Measurements from ENCODE around the gene VWA5B2. TPM values are rescaled to one million over a fixed set of nuclear protein-coding genes. Genes with fewer than 3 reads are reported as not detected.

Gene VWA5B2
- total RNA-seq, 1 experiment from 2014 or later, result 10.6 TPM

DNA sequence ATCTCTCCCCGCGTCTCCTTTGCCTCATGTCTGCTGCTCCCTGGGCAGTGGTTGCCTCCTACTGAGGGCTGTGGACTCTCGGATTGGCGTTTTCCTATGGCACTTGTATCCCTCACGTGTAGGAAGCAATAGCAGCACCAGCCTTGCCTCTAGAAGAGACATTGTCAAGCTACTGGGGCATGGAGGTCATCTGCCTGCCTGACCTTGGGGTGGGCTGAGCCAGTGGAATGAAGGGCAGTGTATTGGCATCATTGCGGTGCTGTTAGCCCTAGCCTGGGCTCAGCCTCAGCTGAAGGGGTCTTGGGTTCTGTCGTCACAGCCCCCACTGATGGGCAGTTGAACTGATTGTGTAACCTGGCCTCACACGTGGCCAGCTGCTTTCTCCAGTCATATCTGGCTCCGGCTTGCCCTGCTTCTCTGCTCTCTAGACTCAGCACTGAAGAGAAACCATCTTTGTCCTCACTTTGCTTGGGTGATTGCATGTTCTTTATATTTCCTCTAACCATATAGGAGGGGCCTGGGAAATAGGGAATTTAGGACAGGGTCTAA lies 35.3 kb upstream of the VWA5B2 start (continued):
- TF ChIP-seq, protein P1, sequence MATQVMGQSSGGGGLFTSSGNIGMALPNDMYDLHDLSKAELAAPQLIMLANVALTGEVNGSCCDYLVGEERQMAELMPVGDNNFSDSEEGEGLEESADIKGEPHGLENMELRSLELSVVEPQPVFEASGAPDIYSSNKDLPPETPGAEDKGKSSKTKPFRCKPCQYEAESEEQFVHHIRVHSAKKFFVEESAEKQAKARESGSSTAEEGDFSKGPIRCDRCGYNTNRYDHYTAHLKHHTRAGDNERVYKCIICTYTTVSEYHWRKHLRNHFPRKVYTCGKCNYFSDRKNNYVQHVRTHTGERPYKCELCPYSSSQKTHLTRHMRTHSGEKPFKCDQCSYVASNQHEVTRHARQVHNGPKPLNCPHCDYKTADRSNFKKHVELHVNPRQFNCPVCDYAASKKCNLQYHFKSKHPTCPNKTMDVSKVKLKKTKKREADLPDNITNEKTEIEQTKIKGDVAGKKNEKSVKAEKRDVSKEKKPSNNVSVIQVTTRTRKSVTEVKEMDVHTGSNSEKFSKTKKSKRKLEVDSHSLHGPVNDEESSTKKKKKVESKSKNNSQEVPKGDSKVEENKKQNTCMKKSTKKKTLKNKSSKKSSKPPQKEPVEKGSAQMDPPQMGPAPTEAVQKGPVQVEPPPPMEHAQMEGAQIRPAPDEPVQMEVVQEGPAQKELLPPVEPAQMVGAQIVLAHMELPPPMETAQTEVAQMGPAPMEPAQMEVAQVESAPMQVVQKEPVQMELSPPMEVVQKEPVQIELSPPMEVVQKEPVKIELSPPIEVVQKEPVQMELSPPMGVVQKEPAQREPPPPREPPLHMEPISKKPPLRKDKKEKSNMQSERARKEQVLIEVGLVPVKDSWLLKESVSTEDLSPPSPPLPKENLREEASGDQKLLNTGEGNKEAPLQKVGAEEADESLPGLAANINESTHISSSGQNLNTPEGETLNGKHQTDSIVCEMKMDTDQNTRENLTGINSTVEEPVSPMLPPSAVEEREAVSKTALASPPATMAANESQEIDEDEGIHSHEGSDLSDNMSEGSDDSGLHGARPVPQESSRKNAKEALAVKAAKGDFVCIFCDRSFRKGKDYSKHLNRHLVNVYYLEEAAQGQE (IDR thresholded peaks at IDR 0.05; ENCODE audit: low read depth), result no peak

- Histone ChIP-seq H4K20me1 (ENCODE audit: insufficient read depth) (no peaks in the 10 kb centered on the region), H2AFZ (ENCODE audit: low read depth, low read length, poor library complexity, severe bottlenecking) (no peak overlapping the region), H3K9ac (ENCODE audit: low read length) (no peak overlapping the region), H3K4me1 (ENCODE audit: control insufficient read depth in 1 of 2, insufficient read depth in 2 of 2, low read length in 2 of 2) (no peaks in the 10 kb centered on the region), H3K9me3 (ENCODE audit: control insufficient read depth in 1 of 2, insufficient read depth in 1 of 2, low read depth in 1 of 2, low read length in 2 of 2) (no peaks in the 10 kb centered on the region), H3K27ac (ENCODE audit: low read depth, low read length) (no peak overlapping the region), H3K36me3 (ENCODE audit: control insufficient read depth in 1 of 2, insufficient read depth in 2 of 2, low read length in 2 of 2) (peaks cover 27 to 29% of the 10 kb centered on the region in 2 experiments; a peak in 3 of 4 replicates), H3K4me2 (ENCODE audit: low read length) (no peak overlapping the region), H3K9me2 (ENCODE audit: insufficient read depth) (no peaks in the 10 kb centered on the region), H3K27me3 (ENCODE audit: insufficient read depth, low read length) (no peaks in the 10 kb centered on the region), H3K79me2 (ENCODE audit: insufficient read depth, low read length) (no peaks in the 10 kb centered on the region), H3K4me3 (replicated peaks in 1 of 2; ENCODE audit: low read depth in 1 of 2, low read length in 2 of 2) (no peak overlapping the region)
- intact Hi-C loops (cut with micrococcal nuclease), result no loop called here
- no TSS peak for BruUV-seq (replicated peaks)
- TF ChIP-seq ELF1 (IDR thresholded peaks at IDR 0.05; ENCODE audit: borderline replicate concordance, low read depth) (no peak), SIN3A (IDR thresholded peaks at IDR 0.05; ENCODE audit: low read depth) (no peak), EZH2 (IDR thresholded peaks at IDR 0.05) (no peak)
- no peak for DNase-seq (ENCODE audit: low read depth, low spot score)
- RAD21 ChIA-PET (ENCODE audit: low non-redundant PET in 1 of 2, low total read pairs in 2 of 2, uncharacterized antibody in 2 of 2, unreplicated experiment in 2 of 2), result no interaction called here
- no peak for ATAC-seq
- POLR2A ChIA-PET, result no interaction called here
- CTCF ChIA-PET, result no interaction called here
Measured at GRCh38 chr3:184196536-184196935, 32.8 kb upstream of the VWA5B2 start.
